ENCODE results near the gene STK39. TPM values are rescaled to one million over a fixed set of nuclear protein-coding genes. Genes with fewer than 3 reads are reported as not detected.
A peak's percentile ranks its signal among the peaks of the same experiment; 100 is the strongest.

Gene STK39
- total RNA-seq, 1 experiment from 2014 or later = 22.1 TPM

GRCh38 chr2:168079236-168079635, 168.2 kb downstream of the STK39 start:
- Histone ChIP-seq H3K79me2 (ENCODE audit: insufficient read depth, low read length) (no peaks in the 10 kb centered on the region), H3K4me1 (ENCODE audit: insufficient read depth, low read length) (no peaks in the 10 kb centered on the region), H2BK15ac (ENCODE audit: low read depth, low read length) (no peak overlapping the region), H3K56ac (ENCODE audit: insufficient read length, low read depth, low read length) (no peak overlapping the region), H2BK5ac (ENCODE audit: insufficient read length, low read length) (no peak overlapping the region), H2AK5ac (ENCODE audit: insufficient read length, low read length) (no peak overlapping the region), H3T11ph (ENCODE audit: low read length) (no peak overlapping the region), H3K79me1 (ENCODE audit: insufficient read depth, low read depth, low read length, poor library complexity, severe bottlenecking) (no peaks in the 10 kb centered on the region), H2BK120ac (ENCODE audit: low read depth, low read length, poor library complexity, severe bottlenecking) (no peak overlapping the region), H4K5ac (ENCODE audit: insufficient read length, low read depth, low read length) (no peak overlapping the region), H3K9me3 (ENCODE audit: control insufficient read depth, low read depth, low read length) (no peaks in the 10 kb centered on the region), H3K14ac (ENCODE audit: insufficient read depth, low read length) (no peak overlapping the region), H3K23ac (ENCODE audit: insufficient read length, low read depth, low read length) (no peak overlapping the region), H2AFZ (ENCODE audit: low read length) (no peak overlapping the region), H2BK20ac (ENCODE audit: low read depth, low read length, poor library complexity, severe bottlenecking) (no peak overlapping the region), H3K27me3 (ENCODE audit: insufficient read depth, low read length) (no peaks in the 10 kb centered on the region), H4K20me1 (ENCODE audit: control insufficient read depth, insufficient read depth, insufficient read length) (no peaks in the 10 kb centered on the region), H3K4ac (ENCODE audit: low read depth, low read length) (no peak overlapping the region), H3K23me2 (ENCODE audit: insufficient read length, low read depth, low read length, poor library complexity, severe bottlenecking) (no peaks in the 10 kb centered on the region), H3K4me2 (ENCODE audit: insufficient read depth, insufficient read length, low read length) (no peak overlapping the region), H3K18ac (ENCODE audit: insufficient read length, low read depth, low read length) (no peak overlapping the region), H4K8ac (replicated peaks; ENCODE audit: insufficient read length, low read depth, low read length) (no peak overlapping the region), H4K91ac (ENCODE audit: insufficient read length, low read depth, low read length) (no peak overlapping the region), H2BK12ac (ENCODE audit: insufficient read length, low read depth, low read length) (no peak overlapping the region), H3K27ac (ENCODE audit: insufficient read length, low read depth, low read length) (no peak overlapping the region), H3K9ac (ENCODE audit: extremely low read depth, insufficient read length, low read length) (no peak overlapping the region)
- whole genome bisulfite sequencing (ENCODE audit: extremely low coverage, insufficient read length, low lambda C conversion rate) = no CpG with 5 or more reads among the region's 3 CpGs
- peaks cover 7% of the 10 kb centered on the region in 2 experiments for H3K4me1 Mint-ChIP-seq
- no peak for TF ChIP-seq CTCF (conservative IDR thresholded peaks at IDR 0.05)
- H3K36me3 Mint-ChIP-seq (ENCODE audit: insufficient read depth in 1 of 3, low read depth in 3 of 3) = peaks cover 0 to 14% (median 2%) of the 10 kb centered on the region in 3 experiments
- H3K4me3 Mint-ChIP-seq = no peak overlapping the region
- no peak for DNase-seq
- no peaks in the 10 kb centered on the region for H3K27me3 Mint-ChIP-seq (ENCODE audit: low read depth)
- 0 out of 5 replicates have a peak, but pooled peaks cover 0 to 3% of the 10 kb centered on the region in 2 experiments for H3K9me3 Mint-ChIP-seq
- peak overlapping the region in 2 of 3 experiments; percentile 1 to 76; a peak in 3 of 7 replicates for H3K27ac Mint-ChIP-seq
